Colonic mucosa (tissue), 4 donors: ENCODE data around the gene ZC3H7A. TPM values are rescaled to one million over a fixed set of nuclear protein-coding genes. Genes with fewer than 3 reads are reported as not detected.

Experiments used
- DNase-seq: peaks from one replicate; pipeline ENCODE4 v3.0.0-alpha.2; 2020
- H3K27ac ChIP-seq: fragments of 200-600 bp; one replicate; pipeline ENCODE4 v1.8.0; 2021
- H3K27me3 ChIP-seq: fragments of 200-600 bp; one replicate; pipeline ENCODE4 v1.8.0; 2021
- H3K36me3 ChIP-seq: fragments of 200-600 bp; one replicate; pipeline ENCODE4 v1.8.0; 2021
- H3K4me1 ChIP-seq: fragments of 200-600 bp; one replicate; pipeline ENCODE4 v1.8.0; 2021; ENCODE audit warnings: mild to moderate bottlenecking
- H3K4me3 ChIP-seq: fragments of 200-600 bp; one replicate; pipeline ENCODE4 v1.8.0; 2021
- H3K9ac ChIP-seq, 2 donors: one replicate each; pipeline ENCODE4 v1.7.0; 2013; ENCODE audit warnings: control low read depth in 2 of 2, low read depth in 2 of 2, low read length in 2 of 2
- H3K9me3 ChIP-seq: fragments of 200-600 bp; one replicate; pipeline ENCODE4 v1.8.0; 2021
- intact Hi-C: fragments of 100-400 bp; cut with DNase I; formaldehyde crosslinking; loops from one replicate; pipeline ENCODE4 v1.14.1; 2022
- total RNA-seq, 2 donors: library from RNA; stranded (reverse); fragmentation: NEBNext Ultra II Directional in 1 of 2; extraction: Animal tissue kit (Norgen Biotek cat#: 25700) in 1 of 2; gene quantifications; one replicate each; pipeline ENCODE4 v1.2.1, GENCODE V29; 2021
- TF ChIP-seq, protein P1 (sequence below): fragments of 200-600 bp; IDR thresholded peaks from one replicate; pipeline ENCODE4 v1.8.0; 2022; ENCODE audit warnings: antibody characterized with exemption, mild to moderate bottlenecking
- donor health status: healthy.
- donor health status: DM: no; HTN: no; CAD: no.
- donor health status: DM: no; HTN: no; CAD: no.

Gene ZC3H7A
- total RNA-seq, 2 donors from 2014 or later: 40.2 to 47.1 TPM

GRCh38 chr16:11841026-11841425, 44.0 kb upstream of the ZC3H7A start:
- H3K9ac ChIP-seq: no peak overlapping the region
- TF ChIP-seq, protein P1, sequence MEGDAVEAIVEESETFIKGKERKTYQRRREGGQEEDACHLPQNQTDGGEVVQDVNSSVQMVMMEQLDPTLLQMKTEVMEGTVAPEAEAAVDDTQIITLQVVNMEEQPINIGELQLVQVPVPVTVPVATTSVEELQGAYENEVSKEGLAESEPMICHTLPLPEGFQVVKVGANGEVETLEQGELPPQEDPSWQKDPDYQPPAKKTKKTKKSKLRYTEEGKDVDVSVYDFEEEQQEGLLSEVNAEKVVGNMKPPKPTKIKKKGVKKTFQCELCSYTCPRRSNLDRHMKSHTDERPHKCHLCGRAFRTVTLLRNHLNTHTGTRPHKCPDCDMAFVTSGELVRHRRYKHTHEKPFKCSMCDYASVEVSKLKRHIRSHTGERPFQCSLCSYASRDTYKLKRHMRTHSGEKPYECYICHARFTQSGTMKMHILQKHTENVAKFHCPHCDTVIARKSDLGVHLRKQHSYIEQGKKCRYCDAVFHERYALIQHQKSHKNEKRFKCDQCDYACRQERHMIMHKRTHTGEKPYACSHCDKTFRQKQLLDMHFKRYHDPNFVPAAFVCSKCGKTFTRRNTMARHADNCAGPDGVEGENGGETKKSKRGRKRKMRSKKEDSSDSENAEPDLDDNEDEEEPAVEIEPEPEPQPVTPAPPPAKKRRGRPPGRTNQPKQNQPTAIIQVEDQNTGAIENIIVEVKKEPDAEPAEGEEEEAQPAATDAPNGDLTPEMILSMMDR: no peak
- H3K27ac ChIP-seq: no peak overlapping the region
- no peaks in the 10 kb centered on the region for H3K4me1 ChIP-seq
- DNase-seq: no peak
- no peaks in the 10 kb centered on the region for H3K9me3 ChIP-seq
- no peaks in the 10 kb centered on the region for H3K27me3 ChIP-seq
- intact Hi-C loops: no loop called here
- peaks cover 35% of the 10 kb centered on the region for H3K36me3 ChIP-seq
- H3K4me3 ChIP-seq: no peak overlapping the region

DNA sequence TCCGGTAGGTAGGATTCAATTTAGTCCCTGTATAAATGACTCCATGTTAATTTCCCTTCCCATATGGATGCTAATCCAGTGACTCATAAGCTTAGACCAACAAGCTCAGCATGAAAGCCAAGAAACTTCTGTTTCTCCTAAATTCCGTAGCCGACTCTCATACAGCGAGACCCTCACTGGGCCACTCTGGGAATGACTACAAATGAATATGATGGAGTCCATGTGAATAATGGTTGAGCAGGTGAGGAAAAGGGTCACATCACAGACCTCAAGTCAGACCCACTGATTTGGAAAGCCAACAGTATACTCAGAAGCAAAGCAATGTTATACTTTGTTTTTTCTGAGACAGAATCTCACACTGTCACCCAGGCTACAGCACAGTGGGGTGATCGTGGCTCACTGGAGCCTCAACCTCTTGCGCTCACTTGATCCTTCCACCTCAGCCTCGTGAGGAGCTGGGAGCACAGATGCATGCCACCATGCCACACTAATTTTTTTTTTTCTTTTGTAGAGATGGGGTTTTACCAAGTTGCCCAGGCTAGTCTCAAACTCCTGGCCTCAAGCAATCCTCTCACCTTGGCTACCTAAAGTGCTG, 39.7 kb upstream of the ZC3H7A start:
- intact Hi-C loops: no loop called here
- H3K4me1 ChIP-seq: no peaks in the 10 kb centered on the region
- no peak overlapping the region for H3K4me3 ChIP-seq
- H3K9ac ChIP-seq: no peak overlapping the region
- no peak for DNase-seq
- TF ChIP-seq, protein P1: no peak
- H3K27me3 ChIP-seq: no peaks in the 10 kb centered on the region
- H3K9me3 ChIP-seq: no peaks in the 10 kb centered on the region
- no peak overlapping the region for H3K27ac ChIP-seq
- peaks cover 21% of the 10 kb centered on the region for H3K36me3 ChIP-seq

DNA sequence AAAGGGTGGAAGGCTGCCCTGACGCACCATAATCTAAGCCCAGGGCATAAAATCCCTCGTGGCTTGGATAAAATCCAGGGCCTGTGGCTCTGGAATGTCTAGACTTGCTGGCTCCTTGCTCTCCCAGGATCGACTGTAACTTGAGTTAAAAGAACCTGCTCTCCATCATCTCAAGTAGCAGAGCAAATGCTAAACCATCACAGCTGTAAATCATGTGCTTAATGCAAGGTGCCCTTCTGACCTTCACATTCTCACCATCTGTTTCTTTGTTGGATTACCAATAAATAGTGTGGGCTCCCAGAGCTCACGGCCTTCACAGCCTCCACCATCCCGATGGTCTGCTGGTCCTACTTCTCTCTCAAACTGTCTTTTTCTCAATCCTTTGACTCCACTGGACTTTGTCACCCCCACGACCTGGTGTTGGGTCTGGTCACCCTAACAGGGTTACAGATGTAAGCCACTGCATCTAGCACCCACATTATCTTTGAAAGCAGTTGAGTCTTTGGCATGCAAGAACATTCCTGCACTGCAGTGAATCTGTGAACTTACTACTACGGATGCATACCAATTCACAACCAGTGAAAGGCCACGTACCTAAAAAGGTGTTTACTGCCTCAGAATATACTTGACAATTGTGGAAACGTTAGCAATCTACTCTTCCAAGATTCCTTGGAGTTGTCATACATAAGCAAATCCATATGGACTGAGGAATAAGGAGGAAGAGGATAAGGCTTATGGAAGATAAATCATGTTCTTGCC, 39.0 kb upstream of the ZC3H7A start:
- peaks cover 21% of the 10 kb centered on the region for H3K36me3 ChIP-seq
- H3K9ac ChIP-seq: no peak overlapping the region
- no peak for DNase-seq
- H3K4me3 ChIP-seq: no peak overlapping the region
- TF ChIP-seq, protein P1: no peak
- no peaks in the 10 kb centered on the region for H3K4me1 ChIP-seq
- no peak overlapping the region for H3K27ac ChIP-seq
- no peaks in the 10 kb centered on the region for H3K9me3 ChIP-seq
- H3K27me3 ChIP-seq: no peaks in the 10 kb centered on the region
- intact Hi-C loops: no loop called here

DNA sequence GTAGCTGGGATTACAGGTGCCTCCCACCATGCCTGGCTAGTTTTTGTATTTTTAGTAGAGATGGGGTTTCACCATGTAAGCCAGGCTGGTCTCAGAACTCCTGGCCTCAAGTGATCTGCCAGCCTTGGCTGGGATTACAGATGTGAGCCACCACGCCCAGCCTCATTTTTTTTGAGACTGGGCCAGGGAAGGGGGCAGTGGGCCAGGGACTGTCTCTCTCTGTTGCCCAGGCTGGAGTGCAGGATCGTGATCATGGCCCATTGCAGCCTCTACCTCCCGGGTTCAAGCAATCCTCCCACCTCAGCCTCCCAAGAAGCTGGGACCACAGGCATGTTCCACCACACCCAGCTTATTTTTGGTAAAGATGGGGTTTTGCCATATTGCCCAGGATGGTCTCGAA, 38.3 kb upstream of the ZC3H7A start:
- DNase-seq: no peak
- intact Hi-C loops: no loop called here
- Histone ChIP-seq H3K36me3 (peaks cover 20% of the 10 kb centered on the region), H3K4me3 (no peak overlapping the region), H3K4me1 (no peaks in the 10 kb centered on the region), H3K27ac (no peak overlapping the region), H3K27me3 (no peaks in the 10 kb centered on the region), H3K9ac (no peak overlapping the region), H3K9me3 (no peaks in the 10 kb centered on the region)
- TF ChIP-seq, protein P1: no peak

GRCh38 chr16:11833951-11834695, 37.1 kb upstream of the ZC3H7A start:
- Histone ChIP-seq H3K27me3 (no peaks in the 10 kb centered on the region), H3K27ac (no peak overlapping the region), H3K4me3 (no peak overlapping the region), H3K36me3 (peaks cover 13% of the 10 kb centered on the region), H3K9ac (no peak overlapping the region), H3K9me3 (no peaks in the 10 kb centered on the region), H3K4me1 (no peaks in the 10 kb centered on the region)
- TF ChIP-seq, protein P1: no peak
- intact Hi-C loops: no loop called here
- no peak for DNase-seq
